ENCODE data around the gene C14orf119. TPM values are rescaled to one million over a fixed set of nuclear protein-coding genes. Genes with fewer than 3 reads are reported as not detected.

C14orf119 gene
- polyA plus RNA-seq, 3 donors: 16.3 to 54.9 (median 45.0) TPM

- WGBS, 3 donors: 83 to 94% (median 85%) methylated on average over 16 of the region's 16 CpGs
- no peak overlapping the region for H3K27ac ChIP-seq (ENCODE audit: low read depth, low read length)
These were observed 41.3 kb downstream of the C14orf119 start for GRCh38 chr14:23136566-23137133.

GRCh38 chr14:23137192-23137812 lies 42.0 kb downstream of the C14orf119 start:
- WGBS, 3 donors: 82 to 92% (median 84%) methylated on average over 11 of the region's 11 CpGs
- H3K27ac ChIP-seq (ENCODE audit: low read depth, low read length): no peak overlapping the region

- WGBS, 3 donors: 81 to 90% (median 81%) methylated on average over 6 of the region's 6 CpGs
- no peak overlapping the region for H3K27ac ChIP-seq (ENCODE audit: low read depth, low read length)
These were observed 42.7 kb downstream of the C14orf119 start for GRCh38 chr14:23137813-23138535.

- H3K27ac ChIP-seq (ENCODE audit: low read depth, low read length): no peak overlapping the region
- 93 to 96% (median 94%) methylated on average over 2 of the region's 2 CpGs for WGBS, 3 donors
These were observed 44.6 kb downstream of the C14orf119 start for GRCh38 chr14:23139874-23140273.

GRCh38 chr14:23140371-23140770 lies 45.1 kb downstream of the C14orf119 start:
- no peak overlapping the region for H3K27ac ChIP-seq (ENCODE audit: low read depth, low read length)
- 85 to 94% (median 87%) methylated on average over 6 of the region's 6 CpGs for WGBS, 3 donors

GRCh38 chr14:23141706-23142444 lies 46.6 kb downstream of the C14orf119 start:
- 58 to 76% (median 65%) methylated on average over 7 of the region's 7 CpGs for WGBS, 3 donors
- no peak overlapping the region for H3K27ac ChIP-seq (ENCODE audit: low read depth, low read length)

GRCh38 chr14:23142826-23143225 lies 47.5 kb downstream of the C14orf119 start:
- WGBS, 3 donors: 82 to 87% (median 86%) methylated on average over 4 of the region's 4 CpGs
- H3K27ac ChIP-seq (ENCODE audit: low read depth, low read length): no peak overlapping the region

- WGBS, 3 donors: 79 to 93% (median 90%) methylated on average over 1 of the region's 1 CpG
- H3K27ac ChIP-seq (ENCODE audit: low read depth, low read length): no peak overlapping the region
These were observed 48.6 kb downstream of the C14orf119 start for GRCh38 chr14:23143911-23144310.

- no peak overlapping the region for H3K27ac ChIP-seq (ENCODE audit: low read depth, low read length)
- 62 to 64% (median 64%) methylated on average over 4 of the region's 4 CpGs for whole genome bisulfite sequencing, 3 donors
These were observed 50.6 kb downstream of the C14orf119 start for GRCh38 chr14:23145794-23146350.

- 80 to 85% (median 82%) methylated on average over 2 of the region's 2 CpGs for WGBS, 3 donors
- H3K27ac ChIP-seq (ENCODE audit: low read depth, low read length): no peak overlapping the region
These were observed 51.1 kb downstream of the C14orf119 start for GRCh38 chr14:23146351-23146910.

- H3K27ac ChIP-seq (ENCODE audit: low read depth, low read length): no peak overlapping the region
- WGBS, 3 donors: 91 to 97% (median 97%) methylated on average over 4 of the region's 4 CpGs
These were observed 51.7 kb downstream of the C14orf119 start for GRCh38 chr14:23146980-23147379.

- 33 to 72% (median 64%) methylated on average over 1 of the region's 1 CpG for WGBS, 3 donors
- no peak overlapping the region for H3K27ac ChIP-seq (ENCODE audit: low read depth, low read length)
These were observed 52.4 kb downstream of the C14orf119 start for GRCh38 chr14:23147676-23148075.

- WGBS, 3 donors: 90 to 98% (median 91%) methylated on average over 5 of the region's 5 CpGs
- H3K27ac ChIP-seq (ENCODE audit: low read depth, low read length): peak overlapping the region; percentile 34
These were observed 53.4 kb downstream of the C14orf119 start for GRCh38 chr14:23148591-23149249.

- no peak overlapping the region for H3K27ac ChIP-seq (ENCODE audit: low read depth, low read length)
These were observed 54.4 kb downstream of the C14orf119 start for GRCh38 chr14:23149745-23150144.

Data from adipose tissue (tissue), 3 donors.